ENCODE results near the gene IL17C.

The IL17C gene

GRCh38 chr16:88622866-88623265 is 15.5 kb upstream of the IL17C start:
- Histone ChIP-seq H3K14ac (ENCODE audit: low read length) (no peak overlapping the region), H2AK5ac (ENCODE audit: low read length) (no peak overlapping the region), H3K36me3 (ENCODE audit: control insufficient read depth in 1 of 2, insufficient read depth in 2 of 2, low read length in 2 of 2) (peaks cover 57 to 67% of the 10 kb centered on the region in 2 experiments), H3K4ac (ENCODE audit: low read depth, low read length) (no peak overlapping the region), H3K23ac (ENCODE audit: low read length) (no peak overlapping the region), H2BK12ac (ENCODE audit: low read length) (no peak overlapping the region), H3K9ac (ENCODE audit: low read length) (no peak overlapping the region), H2BK120ac (ENCODE audit: insufficient read depth, low read length, poor library complexity) (no peak overlapping the region), H4K91ac (ENCODE audit: low read depth, low read length) (no peak overlapping the region), H3K27ac (ENCODE audit: low read depth, low read length) (no peak overlapping the region), H3K18ac (ENCODE audit: low read length) (no peak overlapping the region), H2BK5ac (ENCODE audit: low read depth, low read length, poor library complexity) (no peak overlapping the region), H4K12ac (ENCODE audit: low read depth, low read length) (no peak overlapping the region), H3K27me3 (ENCODE audit: insufficient read depth, low read length) (no peaks in the 10 kb centered on the region), H3K79me1 (ENCODE audit: low read length) (no peaks in the 10 kb centered on the region), H3K79me2 (ENCODE audit: control insufficient read depth, insufficient read depth, low read length, poor library complexity) (no peaks in the 10 kb centered on the region), H4K8ac (ENCODE audit: low read depth, low read length) (no peak overlapping the region), H2AFZ (ENCODE audit: insufficient read depth, low read length, poor library complexity) (no peak overlapping the region), H3K9me3 (ENCODE audit: insufficient read depth, low read depth, low read length) (no peaks in the 10 kb centered on the region), H3K4me2 (ENCODE audit: low read length) (no peak overlapping the region), H3K4me3 (ENCODE audit: low read depth, low read length) (no peak overlapping the region), H3K4me1 (ENCODE audit: control insufficient read depth in 1 of 2, insufficient read depth in 2 of 2, low read length in 2 of 2) (no peaks in the 10 kb centered on the region)
- no CpG with 5 or more reads among the region's 29 CpGs for WGBS (ENCODE audit: extremely low coverage, insufficient coverage, insufficient read length)
- no peak for DNase-seq

- no peak overlapping the region for H2BK12ac ChIP-seq (ENCODE audit: low read length)
- H2AFZ ChIP-seq (ENCODE audit: insufficient read depth, low read length, poor library complexity) = no peak overlapping the region
- DNase-seq = no peak
- no peak overlapping the region for H2AK5ac ChIP-seq (ENCODE audit: low read length)
- H3K14ac ChIP-seq (ENCODE audit: low read length) = no peak overlapping the region
- no peak overlapping the region for H3K4me2 ChIP-seq (ENCODE audit: low read length)
- no peak overlapping the region for H3K4me3 ChIP-seq (ENCODE audit: low read depth, low read length)
- no CpG with 5 or more reads among the region's 13 CpGs for WGBS (ENCODE audit: extremely low coverage, insufficient coverage, insufficient read length)
- H4K12ac ChIP-seq (ENCODE audit: low read depth, low read length) = no peak overlapping the region
- H3K9ac ChIP-seq (ENCODE audit: low read length) = no peak overlapping the region
- H3K27ac ChIP-seq (ENCODE audit: low read depth, low read length) = no peak overlapping the region
- no peaks in the 10 kb centered on the region for H3K9me3 ChIP-seq (ENCODE audit: insufficient read depth, low read depth, low read length)
- H3K18ac ChIP-seq (ENCODE audit: low read length) = no peak overlapping the region
- no peak overlapping the region for H4K8ac ChIP-seq (ENCODE audit: low read depth, low read length)
- H3K4ac ChIP-seq (ENCODE audit: low read depth, low read length) = no peak overlapping the region
- H3K36me3 ChIP-seq (ENCODE audit: control insufficient read depth in 1 of 2, insufficient read depth in 2 of 2, low read length in 2 of 2) = peaks cover 66 to 72% of the 10 kb centered on the region in 2 experiments
- no peak overlapping the region for H3K23ac ChIP-seq (ENCODE audit: low read length)
- H2BK5ac ChIP-seq (ENCODE audit: low read depth, low read length, poor library complexity) = no peak overlapping the region
- H3K79me2 ChIP-seq (ENCODE audit: control insufficient read depth, insufficient read depth, low read length, poor library complexity) = no peaks in the 10 kb centered on the region
- H3K27me3 ChIP-seq (ENCODE audit: insufficient read depth, low read length) = no peaks in the 10 kb centered on the region
- H3K4me1 ChIP-seq (ENCODE audit: control insufficient read depth in 1 of 2, insufficient read depth in 2 of 2, low read length in 2 of 2) = no peaks in the 10 kb centered on the region
- no peaks in the 10 kb centered on the region for H3K79me1 ChIP-seq (ENCODE audit: low read length)
- no peak overlapping the region for H2BK120ac ChIP-seq (ENCODE audit: insufficient read depth, low read length, poor library complexity)
- H4K91ac ChIP-seq (ENCODE audit: low read depth, low read length) = no peak overlapping the region
Observed at GRCh38 chr16:88623858-88624257, 14.5 kb upstream of the IL17C start.

GRCh38 chr16:88624481-88624880 is 13.9 kb upstream of the IL17C start:
- no peaks in the 10 kb centered on the region for H3K27me3 ChIP-seq (ENCODE audit: insufficient read depth, low read length)
- H3K23ac ChIP-seq (ENCODE audit: low read length) = no peak overlapping the region
- no peaks in the 10 kb centered on the region for H3K4me1 ChIP-seq (ENCODE audit: control insufficient read depth in 1 of 2, insufficient read depth in 2 of 2, low read length in 2 of 2)
- no peak overlapping the region for H3K14ac ChIP-seq (ENCODE audit: low read length)
- H4K12ac ChIP-seq (ENCODE audit: low read depth, low read length) = no peak overlapping the region
- no peak overlapping the region for H3K9ac ChIP-seq (ENCODE audit: low read length)
- no peak overlapping the region for H2BK5ac ChIP-seq (ENCODE audit: low read depth, low read length, poor library complexity)
- H3K4me3 ChIP-seq (ENCODE audit: low read depth, low read length) = no peak overlapping the region
- no peak overlapping the region for H2BK12ac ChIP-seq (ENCODE audit: low read length)
- no peak overlapping the region for H4K8ac ChIP-seq (ENCODE audit: low read depth, low read length)
- no peak overlapping the region for H2BK120ac ChIP-seq (ENCODE audit: insufficient read depth, low read length, poor library complexity)
- no peak overlapping the region for H3K18ac ChIP-seq (ENCODE audit: low read length)
- H3K27ac ChIP-seq (ENCODE audit: low read depth, low read length) = no peak overlapping the region
- peaks cover 65 to 70% of the 10 kb centered on the region in 2 experiments for H3K36me3 ChIP-seq (ENCODE audit: control insufficient read depth in 1 of 2, insufficient read depth in 2 of 2, low read length in 2 of 2)
- H2AFZ ChIP-seq (ENCODE audit: insufficient read depth, low read length, poor library complexity) = no peak overlapping the region
- H3K79me1 ChIP-seq (ENCODE audit: low read length) = no peaks in the 10 kb centered on the region
- H3K9me3 ChIP-seq (ENCODE audit: insufficient read depth, low read depth, low read length) = no peaks in the 10 kb centered on the region
- H2AK5ac ChIP-seq (ENCODE audit: low read length) = no peak overlapping the region
- H3K4me2 ChIP-seq (ENCODE audit: low read length) = no peak overlapping the region
- H4K91ac ChIP-seq (ENCODE audit: low read depth, low read length) = no peak overlapping the region
- H3K79me2 ChIP-seq (ENCODE audit: control insufficient read depth, insufficient read depth, low read length, poor library complexity) = no peaks in the 10 kb centered on the region
- WGBS (ENCODE audit: extremely low coverage, insufficient coverage, insufficient read length) = no CpG with 5 or more reads among the region's 18 CpGs
- no peak for DNase-seq
- no peak overlapping the region for H3K4ac ChIP-seq (ENCODE audit: low read depth, low read length)

GRCh38 chr16:88624977-88625576 is 13.3 kb upstream of the IL17C start:
- Histone ChIP-seq H3K9me3 (ENCODE audit: insufficient read depth, low read depth, low read length) (no peaks in the 10 kb centered on the region), H3K18ac (ENCODE audit: low read length) (no peak overlapping the region), H3K23ac (ENCODE audit: low read length) (no peak overlapping the region), H3K4me2 (ENCODE audit: low read length) (no peak overlapping the region), H3K4ac (ENCODE audit: low read depth, low read length) (no peak overlapping the region), H4K8ac (ENCODE audit: low read depth, low read length) (no peak overlapping the region), H2BK120ac (ENCODE audit: insufficient read depth, low read length, poor library complexity) (no peak overlapping the region), H3K79me2 (ENCODE audit: control insufficient read depth, insufficient read depth, low read length, poor library complexity) (no peaks in the 10 kb centered on the region), H3K14ac (ENCODE audit: low read length) (no peak overlapping the region), H2BK12ac (ENCODE audit: low read length) (no peak overlapping the region), H3K36me3 (ENCODE audit: control insufficient read depth in 1 of 2, insufficient read depth in 2 of 2, low read length in 2 of 2) (peaks cover 69 to 71% of the 10 kb centered on the region in 2 experiments), H4K12ac (ENCODE audit: low read depth, low read length) (no peak overlapping the region), H3K27me3 (ENCODE audit: insufficient read depth, low read length) (no peaks in the 10 kb centered on the region), H3K79me1 (ENCODE audit: low read length) (no peaks in the 10 kb centered on the region), H3K4me3 (ENCODE audit: low read depth, low read length) (no peak overlapping the region), H2BK5ac (ENCODE audit: low read depth, low read length, poor library complexity) (no peak overlapping the region), H3K27ac (ENCODE audit: low read depth, low read length) (no peak overlapping the region), H3K9ac (ENCODE audit: low read length) (no peak overlapping the region), H4K91ac (ENCODE audit: low read depth, low read length) (no peak overlapping the region), H2AK5ac (ENCODE audit: low read length) (no peak overlapping the region), H2AFZ (ENCODE audit: insufficient read depth, low read length, poor library complexity) (no peak overlapping the region), H3K4me1 (ENCODE audit: control insufficient read depth in 1 of 2, insufficient read depth in 2 of 2, low read length in 2 of 2) (no peaks in the 10 kb centered on the region)
- no CpG with 5 or more reads among the region's 17 CpGs for WGBS (ENCODE audit: extremely low coverage, insufficient coverage, insufficient read length)
- DNase-seq = no peak
